ENCODE data around the gene UPK3A.

The UPK3A gene

DNA sequence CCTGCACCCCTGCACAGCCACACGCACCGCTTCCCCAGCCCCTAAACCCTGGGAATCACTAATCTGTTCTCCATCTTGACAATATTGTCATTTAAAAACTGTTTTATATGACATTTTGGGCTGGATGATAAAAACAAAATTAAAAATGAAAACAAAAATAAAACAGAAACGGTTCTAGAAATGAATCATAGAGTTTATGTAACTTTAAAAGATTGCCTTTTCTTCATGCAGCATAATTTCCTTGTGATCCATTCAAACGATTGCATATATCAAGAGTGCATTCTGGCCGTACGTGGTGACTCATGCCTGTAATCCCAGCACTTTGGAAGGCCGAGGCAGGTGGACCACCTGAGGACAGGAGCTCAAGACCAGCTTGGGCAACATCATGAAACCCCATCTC is 18.4 kb downstream of the UPK3A start:
- Mint-ChIP-seq H3K36me3 (no peaks in the 10 kb centered on the region), H3K9me3 (no peaks in the 10 kb centered on the region), H3K4me3 (no peak overlapping the region), H3K27ac (no peak overlapping the region), H3K27me3 (no peaks in the 10 kb centered on the region), H3K4me1 (peaks cover 2% of the 10 kb centered on the region)
- no peak for ATAC-seq (ENCODE audit: low read depth)
- DNase-seq (ENCODE audit: low spot score in 2 of 2) = no peak

DNA sequence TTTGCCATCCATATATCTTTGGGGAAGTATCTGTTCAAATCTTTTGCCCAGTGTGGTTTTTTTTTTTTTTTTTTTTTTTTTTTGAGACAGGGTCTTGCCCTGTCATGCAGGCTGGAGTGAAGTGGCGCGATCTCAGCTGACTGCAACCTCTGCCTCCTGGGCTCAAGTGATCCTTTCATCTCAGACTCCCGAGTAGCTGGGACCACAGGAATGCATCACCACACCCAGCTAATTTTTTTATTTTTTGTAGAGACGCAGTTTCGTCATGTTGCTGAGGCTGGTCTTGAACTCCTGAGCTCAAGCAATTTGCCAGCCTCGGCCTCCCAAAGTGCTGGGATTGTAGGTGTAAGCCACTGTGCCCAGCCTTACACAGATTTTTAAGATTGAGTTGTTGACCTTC is 20.2 kb downstream of the UPK3A start:
- Mint-ChIP-seq H3K4me1 (peaks cover 9% of the 10 kb centered on the region), H3K4me3 (no peak overlapping the region), H3K36me3 (no peaks in the 10 kb centered on the region), H3K9me3 (no peaks in the 10 kb centered on the region), H3K27ac (no peak overlapping the region), H3K27me3 (no peaks in the 10 kb centered on the region)
- DNase-seq (ENCODE audit: low spot score in 2 of 2) (no peak), ATAC-seq (ENCODE audit: low read depth) (no peak)

DNA sequence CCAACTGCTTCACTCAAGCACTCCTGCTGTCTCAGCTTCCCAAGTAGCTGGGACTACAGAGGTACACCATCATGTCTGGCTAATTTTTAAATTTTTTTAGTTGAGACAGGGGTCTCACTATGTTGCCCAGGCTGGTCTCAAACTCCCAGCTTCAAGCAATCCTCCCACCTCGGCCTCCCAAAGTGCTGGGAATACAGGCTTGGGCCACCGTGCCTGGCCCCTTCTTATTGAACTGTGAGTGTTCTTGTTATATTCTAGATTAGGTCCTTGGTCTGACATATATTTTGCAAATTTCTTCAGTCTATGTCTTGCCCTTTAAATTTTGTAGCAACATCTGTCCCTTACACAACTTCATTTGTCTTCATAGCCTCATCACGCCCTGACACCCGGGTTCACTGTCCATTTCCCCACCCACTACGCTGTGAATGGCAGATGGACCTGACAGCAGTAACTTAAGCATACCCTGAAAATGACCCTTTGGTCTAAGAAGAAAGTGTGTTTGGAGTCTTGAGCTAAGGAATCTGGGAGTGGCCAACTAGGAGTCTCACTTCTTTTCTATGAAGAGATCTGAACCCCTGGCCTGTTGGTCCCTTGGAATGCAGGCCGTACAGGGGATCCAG is 20.8 kb downstream of the UPK3A start:
- H3K36me3 Mint-ChIP-seq = no peaks in the 10 kb centered on the region
- no peak overlapping the region for H3K4me3 Mint-ChIP-seq
- ATAC-seq (ENCODE audit: low read depth) = no peak
- peaks cover 11% of the 10 kb centered on the region for H3K4me1 Mint-ChIP-seq
- H3K9me3 Mint-ChIP-seq = no peaks in the 10 kb centered on the region
- no peak for DNase-seq (ENCODE audit: low spot score in 2 of 2)
- H3K27me3 Mint-ChIP-seq = no peaks in the 10 kb centered on the region
- no peak overlapping the region for H3K27ac Mint-ChIP-seq

DNA sequence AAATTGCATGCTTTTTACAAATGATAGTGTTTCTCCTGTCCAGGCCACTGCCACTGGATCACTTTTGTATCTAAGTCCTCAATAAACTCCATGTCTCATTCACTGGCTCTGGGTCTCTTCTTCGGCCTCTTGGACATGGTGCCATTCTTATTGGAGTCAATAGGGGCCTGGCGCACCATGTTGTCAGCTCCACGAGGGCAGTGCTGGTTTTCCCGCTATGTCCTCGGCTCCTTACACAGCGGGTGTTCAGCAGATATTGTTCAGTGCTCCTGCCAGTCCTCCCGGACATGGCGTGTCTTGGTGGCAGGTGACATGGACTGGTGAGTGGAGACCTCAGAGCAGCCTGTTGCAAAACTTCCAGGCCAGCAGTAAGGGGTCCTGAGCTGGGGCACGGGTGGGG is 21.4 kb downstream of the UPK3A start:
- Mint-ChIP-seq H3K9me3 (no peaks in the 10 kb centered on the region), H3K27me3 (no peaks in the 10 kb centered on the region), H3K36me3 (no peaks in the 10 kb centered on the region), H3K4me3 (no peak overlapping the region), H3K27ac (no peak overlapping the region), H3K4me1 (peaks cover 17% of the 10 kb centered on the region)
- DNase-seq (ENCODE audit: low spot score in 2 of 2) = no peak
- ATAC-seq (ENCODE audit: low read depth) = no peak

- Mint-ChIP-seq H3K9me3 (no peaks in the 10 kb centered on the region), H3K36me3 (no peaks in the 10 kb centered on the region), H3K4me1 (peaks cover 26% of the 10 kb centered on the region), H3K4me3 (peak overlapping the region; percentile 90), H3K27me3 (no peaks in the 10 kb centered on the region), H3K27ac (peak overlapping the region; percentile 92)
- ATAC-seq (ENCODE audit: low read depth) = no peak
- DNase-seq (ENCODE audit: low spot score in 2 of 2) = no peak
These were observed 23.7 kb downstream of the UPK3A start for GRCh38 chr22:45308391-45308956.

- ATAC-seq (ENCODE audit: low read depth) = no peak
- no peak for DNase-seq (ENCODE audit: low spot score in 2 of 2)
- peak overlapping the region; percentile 92 for H3K27ac Mint-ChIP-seq
- H3K4me3 Mint-ChIP-seq = peak overlapping the region; percentile 90
- H3K36me3 Mint-ChIP-seq = no peaks in the 10 kb centered on the region
- H3K4me1 Mint-ChIP-seq = peaks cover 26% of the 10 kb centered on the region
- no peaks in the 10 kb centered on the region for H3K27me3 Mint-ChIP-seq
- H3K9me3 Mint-ChIP-seq = no peaks in the 10 kb centered on the region
These were observed 24.2 kb downstream of the UPK3A start for GRCh38 chr22:45308957-45309421.

GRCh38 chr22:45309422-45310227 is 24.9 kb downstream of the UPK3A start, which contains the start of gene FAM118A:
Gene FAM118A, plus strand, starts transcription at chr22:45309934. Its CDS starts 12,446 bp downstream, at chr22:45322380.
- Mint-ChIP-seq H3K36me3 (no peaks in the 10 kb centered on the region), H3K4me1 (peaks cover 31% of the 10 kb centered on the region), H3K9me3 (no peaks in the 10 kb centered on the region), H3K27me3 (no peaks in the 10 kb centered on the region), H3K4me3 (peak within 1 kb of the TSS; percentile 90), H3K27ac (peak within 1 kb of the TSS; percentile 93)
- peak; percentile 100 for DNase-seq (ENCODE audit: low spot score in 2 of 2)
- ATAC-seq (ENCODE audit: low read depth) = peak; percentile 84

GRCh38 chr22:45310331-45310976 is 25.7 kb downstream of the UPK3A start:
- DNase-seq (ENCODE audit: low spot score in 2 of 2) = peak in 1 of 2 donors; percentile 24
- Mint-ChIP-seq H3K36me3 (no peaks in the 10 kb centered on the region), H3K4me3 (peak overlapping the region; percentile 90), H3K9me3 (no peaks in the 10 kb centered on the region), H3K27ac (peak overlapping the region; percentile 93), H3K27me3 (no peaks in the 10 kb centered on the region), H3K4me1 (peaks cover 34% of the 10 kb centered on the region)
- ATAC-seq (ENCODE audit: low read depth) = no peak

- H3K36me3 Mint-ChIP-seq = no peaks in the 10 kb centered on the region
- H3K27ac Mint-ChIP-seq = peak overlapping the region; percentile 93
- H3K4me1 Mint-ChIP-seq = peaks cover 34% of the 10 kb centered on the region
- peak overlapping the region; percentile 90 for H3K4me3 Mint-ChIP-seq
- no peak for DNase-seq (ENCODE audit: low spot score in 2 of 2)
- H3K9me3 Mint-ChIP-seq = no peaks in the 10 kb centered on the region
- H3K27me3 Mint-ChIP-seq = no peaks in the 10 kb centered on the region
- ATAC-seq (ENCODE audit: low read depth) = no peak
These were observed 26.3 kb downstream of the UPK3A start for GRCh38 chr22:45310977-45311531.

GRCh38 chr22:45312415-45312814 is 27.7 kb downstream of the UPK3A start:
- H3K36me3 Mint-ChIP-seq = no peaks in the 10 kb centered on the region
- H3K9me3 Mint-ChIP-seq = no peaks in the 10 kb centered on the region
- no peak for DNase-seq (ENCODE audit: low spot score in 2 of 2)
- H3K27me3 Mint-ChIP-seq = no peaks in the 10 kb centered on the region
- no peak overlapping the region for H3K27ac Mint-ChIP-seq
- no peak for ATAC-seq (ENCODE audit: low read depth)
- H3K4me3 Mint-ChIP-seq = no peak overlapping the region
- H3K4me1 Mint-ChIP-seq = peaks cover 34% of the 10 kb centered on the region

DNA sequence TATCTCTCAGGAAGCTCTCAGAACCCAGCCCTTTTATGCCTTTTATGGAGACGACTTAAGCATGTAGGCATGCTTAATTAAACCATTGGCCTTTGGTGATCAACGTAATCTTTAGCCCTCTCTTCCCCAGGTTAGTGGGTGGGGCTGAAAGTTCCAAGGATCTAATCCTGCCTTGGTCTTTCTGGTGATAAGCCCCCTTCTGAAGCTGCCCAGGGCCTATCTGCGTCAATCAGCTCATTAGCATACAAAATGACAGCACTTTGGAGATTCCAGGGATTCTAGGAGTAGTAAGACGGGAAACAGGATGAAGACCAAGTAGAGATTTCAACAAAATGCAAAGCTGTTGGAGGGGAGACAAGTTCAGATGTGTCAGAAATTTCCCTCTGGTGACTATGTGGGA is 28.1 kb downstream of the UPK3A start:
- no peak for DNase-seq (ENCODE audit: low spot score in 2 of 2)
- Mint-ChIP-seq H3K27me3 (no peaks in the 10 kb centered on the region), H3K27ac (no peak overlapping the region), H3K4me1 (peaks cover 35% of the 10 kb centered on the region), H3K9me3 (no peaks in the 10 kb centered on the region), H3K36me3 (no peaks in the 10 kb centered on the region), H3K4me3 (no peak overlapping the region)
- ATAC-seq (ENCODE audit: low read depth) = no peak

- H3K4me3 Mint-ChIP-seq = no peak overlapping the region
- no peaks in the 10 kb centered on the region for H3K9me3 Mint-ChIP-seq
- no peaks in the 10 kb centered on the region for H3K27me3 Mint-ChIP-seq
- H3K27ac Mint-ChIP-seq = peak overlapping the region; percentile 46
- DNase-seq (ENCODE audit: low spot score in 2 of 2) = no peak
- H3K4me1 Mint-ChIP-seq = peaks cover 42% of the 10 kb centered on the region
- H3K36me3 Mint-ChIP-seq = no peaks in the 10 kb centered on the region
- no peak for ATAC-seq (ENCODE audit: low read depth)
These were observed 29.4 kb downstream of the UPK3A start for GRCh38 chr22:45314054-45314721.

DNA sequence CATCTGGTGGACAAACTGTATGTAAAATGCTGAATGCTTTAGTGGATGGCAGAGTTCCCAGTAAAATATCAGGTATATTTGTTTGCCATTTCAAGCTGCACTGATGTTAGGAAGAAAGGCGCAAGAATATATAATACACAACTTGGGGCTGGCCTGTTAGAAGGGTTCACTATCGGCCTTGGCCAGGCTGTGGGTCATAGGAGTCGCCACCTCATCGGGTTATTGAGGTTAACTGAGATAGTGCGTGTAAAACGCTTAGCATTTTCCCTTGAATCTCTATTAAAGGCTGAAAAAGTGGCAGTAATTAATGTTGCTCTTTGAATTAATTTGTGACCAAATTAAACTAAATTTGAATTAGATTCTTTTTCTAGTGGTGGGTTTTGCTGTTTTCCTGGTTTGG is 30.0 kb downstream of the UPK3A start:
- H3K36me3 Mint-ChIP-seq = no peaks in the 10 kb centered on the region
- no peak overlapping the region for H3K4me3 Mint-ChIP-seq
- peaks cover 44% of the 10 kb centered on the region for H3K4me1 Mint-ChIP-seq
- no peaks in the 10 kb centered on the region for H3K9me3 Mint-ChIP-seq
- H3K27me3 Mint-ChIP-seq = no peaks in the 10 kb centered on the region
- ATAC-seq (ENCODE audit: low read depth) = no peak
- DNase-seq (ENCODE audit: low spot score in 2 of 2) = no peak
- peak overlapping the region; percentile 99 for H3K27ac Mint-ChIP-seq

Measured in memory B cell (primary cell).